ENCODE results near the gene CBX7. TPM values are rescaled to one million over a fixed set of nuclear protein-coding genes. Genes with fewer than 3 reads are reported as not detected.

Gene CBX7
- total RNA-seq, 1 experiment from 2014 or later = 1.7 TPM

- H3K4me1 ChIP-seq (ENCODE audit: low read length) = no peaks in the 10 kb centered on the region
- H4K20me1 ChIP-seq (ENCODE audit: insufficient read depth, low read depth, low read length) = no peaks in the 10 kb centered on the region
- no peaks in the 10 kb centered on the region for H3K9me3 ChIP-seq (ENCODE audit: low read length)
- no peak overlapping the region for H3K4me3 ChIP-seq (ENCODE audit: low read length)
- H3K4me2 ChIP-seq (ENCODE audit: low read depth, low read length, poor library complexity, severe bottlenecking) = no peak overlapping the region
- DNase-seq = no peak
- no peaks in the 10 kb centered on the region for H3K36me3 ChIP-seq (ENCODE audit: insufficient read depth, low read length)
- H3K79me2 ChIP-seq (ENCODE audit: low read length) = no peaks in the 10 kb centered on the region
- H3K9me2 ChIP-seq (replicated peaks; ENCODE audit: insufficient read depth, low read length) = no peaks in the 10 kb centered on the region
- no peaks in the 10 kb centered on the region for H3K27me3 ChIP-seq (ENCODE audit: low read length)
- no peak overlapping the region for H2AFZ ChIP-seq (ENCODE audit: low read length)
- H3K9ac ChIP-seq (ENCODE audit: low read length) = no peak overlapping the region
- H3K27ac ChIP-seq (ENCODE audit: low read length) = no peak overlapping the region
Observed at GRCh38 chr22:39128508-39128907, 24.0 kb downstream of the CBX7 start.

- H3K4me2 ChIP-seq (ENCODE audit: low read depth, low read length, poor library complexity, severe bottlenecking) = no peak overlapping the region
- H2AFZ ChIP-seq (ENCODE audit: low read length) = no peak overlapping the region
- no peaks in the 10 kb centered on the region for H3K27me3 ChIP-seq (ENCODE audit: low read length)
- H4K20me1 ChIP-seq (ENCODE audit: insufficient read depth, low read depth, low read length) = no peaks in the 10 kb centered on the region
- H3K9ac ChIP-seq (ENCODE audit: low read length) = no peak overlapping the region
- no peak for DNase-seq
- no peaks in the 10 kb centered on the region for H3K4me1 ChIP-seq (ENCODE audit: low read length)
- H3K9me2 ChIP-seq (replicated peaks; ENCODE audit: insufficient read depth, low read length) = no peaks in the 10 kb centered on the region
- H3K27ac ChIP-seq (ENCODE audit: low read length) = no peak overlapping the region
- H3K9me3 ChIP-seq (ENCODE audit: low read length) = no peaks in the 10 kb centered on the region
- H3K79me2 ChIP-seq (ENCODE audit: low read length) = no peaks in the 10 kb centered on the region
- H3K36me3 ChIP-seq (ENCODE audit: insufficient read depth, low read length) = no peaks in the 10 kb centered on the region
- no peak overlapping the region for H3K4me3 ChIP-seq (ENCODE audit: low read length)
Observed at GRCh38 chr22:39125622-39126021, 26.9 kb downstream of the CBX7 start.

- Histone ChIP-seq H3K4me3 (ENCODE audit: low read length) (no peak overlapping the region), H3K9ac (ENCODE audit: low read length) (no peak overlapping the region), H2AFZ (ENCODE audit: low read length) (no peak overlapping the region), H3K4me1 (ENCODE audit: low read length) (no peaks in the 10 kb centered on the region), H3K9me3 (ENCODE audit: low read length) (no peaks in the 10 kb centered on the region), H3K9me2 (replicated peaks; ENCODE audit: insufficient read depth, low read length) (no peaks in the 10 kb centered on the region), H3K4me2 (ENCODE audit: low read depth, low read length, poor library complexity, severe bottlenecking) (no peak overlapping the region), H3K36me3 (ENCODE audit: insufficient read depth, low read length) (no peaks in the 10 kb centered on the region), H3K27ac (ENCODE audit: low read length) (no peak overlapping the region), H3K79me2 (ENCODE audit: low read length) (no peaks in the 10 kb centered on the region), H3K27me3 (ENCODE audit: low read length) (no peaks in the 10 kb centered on the region), H4K20me1 (ENCODE audit: insufficient read depth, low read depth, low read length) (no peaks in the 10 kb centered on the region)
- no peak for DNase-seq
Observed at GRCh38 chr22:39123751-39124581, 28.5 kb downstream of the CBX7 start.

- no peak overlapping the region for H3K4me3 ChIP-seq (ENCODE audit: low read length)
- no peaks in the 10 kb centered on the region for H3K4me1 ChIP-seq (ENCODE audit: low read length)
- H3K79me2 ChIP-seq (ENCODE audit: low read length) = no peaks in the 10 kb centered on the region
- no peaks in the 10 kb centered on the region for H3K36me3 ChIP-seq (ENCODE audit: insufficient read depth, low read length)
- H4K20me1 ChIP-seq (ENCODE audit: insufficient read depth, low read depth, low read length) = no peaks in the 10 kb centered on the region
- no peak overlapping the region for H3K4me2 ChIP-seq (ENCODE audit: low read depth, low read length, poor library complexity, severe bottlenecking)
- no peaks in the 10 kb centered on the region for H3K27me3 ChIP-seq (ENCODE audit: low read length)
- no peaks in the 10 kb centered on the region for H3K9me2 ChIP-seq (replicated peaks; ENCODE audit: insufficient read depth, low read length)
- no peak overlapping the region for H2AFZ ChIP-seq (ENCODE audit: low read length)
- H3K9ac ChIP-seq (ENCODE audit: low read length) = no peak overlapping the region
- DNase-seq = no peak
- no peaks in the 10 kb centered on the region for H3K9me3 ChIP-seq (ENCODE audit: low read length)
- no peak overlapping the region for H3K27ac ChIP-seq (ENCODE audit: low read length)
Observed at GRCh38 chr22:39122772-39123470, 29.6 kb downstream of the CBX7 start.

- H3K4me3 ChIP-seq (ENCODE audit: low read length) = no peak overlapping the region
- H2AFZ ChIP-seq (ENCODE audit: low read length) = no peak overlapping the region
- no peak for DNase-seq
- H3K27me3 ChIP-seq (ENCODE audit: low read length) = no peaks in the 10 kb centered on the region
- H3K4me2 ChIP-seq (ENCODE audit: low read depth, low read length, poor library complexity, severe bottlenecking) = no peak overlapping the region
- H3K9me3 ChIP-seq (ENCODE audit: low read length) = no peaks in the 10 kb centered on the region
- no peaks in the 10 kb centered on the region for H4K20me1 ChIP-seq (ENCODE audit: insufficient read depth, low read depth, low read length)
- H3K79me2 ChIP-seq (ENCODE audit: low read length) = no peaks in the 10 kb centered on the region
- H3K27ac ChIP-seq (ENCODE audit: low read length) = no peak overlapping the region
- H3K36me3 ChIP-seq (ENCODE audit: insufficient read depth, low read length) = no peaks in the 10 kb centered on the region
- no peaks in the 10 kb centered on the region for H3K9me2 ChIP-seq (replicated peaks; ENCODE audit: insufficient read depth, low read length)
- peaks cover 1% of the 10 kb centered on the region for H3K4me1 ChIP-seq (ENCODE audit: low read length)
- H3K9ac ChIP-seq (ENCODE audit: low read length) = no peak overlapping the region
Observed at GRCh38 chr22:39120983-39121382, 31.5 kb downstream of the CBX7 start.

- no peak overlapping the region for H2AFZ ChIP-seq (ENCODE audit: low read length)
- peak; percentile 82 for DNase-seq
- H3K4me2 ChIP-seq (ENCODE audit: low read depth, low read length, poor library complexity, severe bottlenecking) = no peak overlapping the region
- no peaks in the 10 kb centered on the region for H3K9me3 ChIP-seq (ENCODE audit: low read length)
- no peak overlapping the region for H3K9ac ChIP-seq (ENCODE audit: low read length)
- no peaks in the 10 kb centered on the region for H4K20me1 ChIP-seq (ENCODE audit: insufficient read depth, low read depth, low read length)
- peaks cover 15% of the 10 kb centered on the region for H3K4me1 ChIP-seq (ENCODE audit: low read length)
- no peak overlapping the region for H3K27ac ChIP-seq (ENCODE audit: low read length)
- H3K79me2 ChIP-seq (ENCODE audit: low read length) = no peaks in the 10 kb centered on the region
- H3K4me3 ChIP-seq (ENCODE audit: low read length) = no peak overlapping the region
- no peaks in the 10 kb centered on the region for H3K27me3 ChIP-seq (ENCODE audit: low read length)
- no peaks in the 10 kb centered on the region for H3K9me2 ChIP-seq (replicated peaks; ENCODE audit: insufficient read depth, low read length)
- no peaks in the 10 kb centered on the region for H3K36me3 ChIP-seq (ENCODE audit: insufficient read depth, low read length)
Observed at GRCh38 chr22:39117585-39118191, 34.8 kb downstream of the CBX7 start.

- no peak overlapping the region for H3K4me2 ChIP-seq (ENCODE audit: low read depth, low read length, poor library complexity, severe bottlenecking)
- H2AFZ ChIP-seq (ENCODE audit: low read length) = no peak overlapping the region
- H3K27me3 ChIP-seq (ENCODE audit: low read length) = no peaks in the 10 kb centered on the region
- no peaks in the 10 kb centered on the region for H3K9me3 ChIP-seq (ENCODE audit: low read length)
- no peaks in the 10 kb centered on the region for H4K20me1 ChIP-seq (ENCODE audit: insufficient read depth, low read depth, low read length)
- H3K36me3 ChIP-seq (ENCODE audit: insufficient read depth, low read length) = no peaks in the 10 kb centered on the region
- peaks cover 19% of the 10 kb centered on the region for H3K4me1 ChIP-seq (ENCODE audit: low read length)
- no peaks in the 10 kb centered on the region for H3K79me2 ChIP-seq (ENCODE audit: low read length)
- H3K4me3 ChIP-seq (ENCODE audit: low read length) = no peak overlapping the region
- no peak for DNase-seq
- H3K27ac ChIP-seq (ENCODE audit: low read length) = no peak overlapping the region
- no peaks in the 10 kb centered on the region for H3K9me2 ChIP-seq (replicated peaks; ENCODE audit: insufficient read depth, low read length)
- no peak overlapping the region for H3K9ac ChIP-seq (ENCODE audit: low read length)
Observed at GRCh38 chr22:39115977-39116621, 36.4 kb downstream of the CBX7 start.

GRCh38 chr22:39115570-39115969, 36.9 kb downstream of the CBX7 start:
- Histone ChIP-seq H2AFZ (ENCODE audit: low read length) (no peak overlapping the region), H3K27me3 (ENCODE audit: low read length) (no peaks in the 10 kb centered on the region), H3K4me3 (ENCODE audit: low read length) (no peak overlapping the region), H3K9me2 (replicated peaks; ENCODE audit: insufficient read depth, low read length) (no peaks in the 10 kb centered on the region), H3K4me1 (ENCODE audit: low read length) (peaks cover 25% of the 10 kb centered on the region), H3K9me3 (ENCODE audit: low read length) (no peaks in the 10 kb centered on the region), H4K20me1 (ENCODE audit: insufficient read depth, low read depth, low read length) (no peaks in the 10 kb centered on the region), H3K4me2 (ENCODE audit: low read depth, low read length, poor library complexity, severe bottlenecking) (peak overlapping the region; percentile 43), H3K36me3 (ENCODE audit: insufficient read depth, low read length) (no peaks in the 10 kb centered on the region), H3K27ac (ENCODE audit: low read length) (no peak overlapping the region), H3K9ac (ENCODE audit: low read length) (no peak overlapping the region), H3K79me2 (ENCODE audit: low read length) (no peaks in the 10 kb centered on the region)
- no peak for DNase-seq
